GM12875 (cell line): ENCODE results near the gene CELF2.
"Not testable (repeated sequence)": the region's sequence is repeated elsewhere in the genome, so short reads cannot be mapped to it uniquely, and the experiment has no call there.

Source experiments
- H3K4me3 ChIP-seq: one replicate; pipeline ENCODE4 v1.5.1; 2011; ENCODE audit warnings: low read depth, low read length, control low read depth
- CTCF ChIP-seq: IDR thresholded peaks from 2 replicates; pipeline ENCODE4 v1.5.1; 2011; ENCODE audit warnings: low read depth, mild to moderate bottlenecking, control low read depth, inconsistent platforms, low read length, moderate library complexity, borderline replicate concordance; ENCODE audit not compliant: insufficient read depth

CELF2 gene

GRCh38 chr10:11341283-11341960 is 323.8 kb downstream of the CELF2 start:
- TF ChIP-seq CTCF = no peak
- H3K4me3 ChIP-seq = no peak overlapping the region

GRCh38 chr10:11344081-11344480 is 326.4 kb downstream of the CELF2 start:
- no peak for TF ChIP-seq CTCF
- no peak overlapping the region for H3K4me3 ChIP-seq

- no peak for TF ChIP-seq CTCF
- no peak overlapping the region for H3K4me3 ChIP-seq
These were observed 326.9 kb downstream of the CELF2 start for GRCh38 chr10:11344550-11344949.

GRCh38 chr10:11345224-11346054 is 327.8 kb downstream of the CELF2 start:
- TF ChIP-seq CTCF = no peak
- H3K4me3 ChIP-seq = no peak overlapping the region

- H3K4me3 ChIP-seq = not testable (repeated sequence)
These were observed 329.9 kb downstream of the CELF2 start for GRCh38 chr10:11347580-11347979.

- TF ChIP-seq CTCF = no peak
- H3K4me3 ChIP-seq = no peak overlapping the region
These were observed 334.1 kb downstream of the CELF2 start for GRCh38 chr10:11351801-11352200.

- no peak for TF ChIP-seq CTCF
- H3K4me3 ChIP-seq = no peak overlapping the region
These were observed 335.6 kb downstream of the CELF2 start for GRCh38 chr10:11353006-11353896.
